GM19324 (cell line): ENCODE results near the gene ROS1.
"Not testable (repeated sequence)": the region's sequence is repeated elsewhere in the genome, so short reads cannot be mapped to it uniquely, and the experiment has no call there.

Source experiments
- ATAC-seq: cut with Tn5 transposase; IDR thresholded peaks from one replicate; pipeline ENCODE4 v1.9.1; 2021; ENCODE audit warnings: mild to moderate bottlenecking, moderate library complexity; ENCODE audit not compliant: unreplicated experiment, low FRiP score

Gene ROS1

GRCh38 chr6:117425431-117426153, at the start of gene ROS1:
TSS of gene ROS1 (minus strand) at chr6:117425942. CDS start at chr6:117425656, 286 bp downstream.
- no peak for ATAC-seq

DNA sequence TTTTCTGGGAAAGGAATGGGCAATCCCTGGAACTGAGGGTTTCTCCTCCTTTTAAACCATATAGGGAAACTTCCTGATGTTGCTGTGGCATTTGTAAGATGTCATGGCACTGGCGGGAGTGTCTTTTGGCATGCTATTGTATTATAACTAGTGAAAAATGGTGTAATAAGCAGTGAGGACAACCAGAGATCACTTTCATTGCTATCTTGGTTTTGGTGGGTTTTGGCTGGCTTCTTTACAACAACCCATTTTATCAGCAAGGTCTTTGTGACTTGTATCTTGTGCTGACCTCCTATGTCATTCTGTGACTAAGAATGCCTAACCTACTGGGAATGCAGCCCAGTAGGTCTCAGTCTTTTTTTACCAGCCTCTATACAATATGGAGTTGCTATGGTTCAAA, 47.7 kb upstream of the ROS1 start:
- ATAC-seq, result no peak

DNA sequence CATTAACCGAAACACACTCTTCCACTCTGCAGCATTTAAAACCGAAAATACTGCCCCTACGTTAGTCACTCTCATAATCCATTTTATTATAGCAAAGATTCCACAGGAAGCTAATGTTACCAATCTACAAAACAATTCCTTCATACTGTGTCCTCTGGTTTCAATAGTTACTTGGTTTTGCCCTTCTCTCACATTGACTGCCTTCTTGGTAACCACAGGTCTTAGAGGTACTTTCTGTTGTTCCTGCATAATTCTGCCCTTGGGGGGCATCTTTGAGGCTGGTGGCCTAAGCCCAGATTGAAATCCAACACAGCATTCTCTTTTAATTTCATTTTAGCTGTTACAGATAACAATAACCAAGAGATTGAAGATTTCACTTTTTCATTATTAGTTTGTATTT, 46.9 kb upstream of the ROS1 start:
- no peak for ATAC-seq

DNA sequence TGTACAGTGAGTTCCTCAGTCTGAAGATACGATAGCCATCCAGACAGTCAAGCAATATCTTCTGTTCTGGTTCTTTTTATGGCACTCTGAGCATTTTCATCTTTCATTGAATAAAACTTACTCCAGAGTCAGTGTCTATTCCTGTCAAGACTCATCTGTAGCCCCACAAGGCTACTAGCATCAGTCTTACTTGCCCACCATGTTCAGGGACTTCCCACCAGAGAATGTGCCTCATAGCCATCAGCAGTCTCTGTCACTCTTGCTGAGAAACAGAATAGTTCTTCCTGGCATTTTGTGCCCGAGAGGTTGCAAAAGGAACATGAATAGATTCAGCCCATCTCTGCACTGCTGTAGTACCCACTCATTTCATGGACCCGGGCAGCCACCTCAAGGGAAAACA, 44.0 kb upstream of the ROS1 start:
- ATAC-seq, result no peak

DNA sequence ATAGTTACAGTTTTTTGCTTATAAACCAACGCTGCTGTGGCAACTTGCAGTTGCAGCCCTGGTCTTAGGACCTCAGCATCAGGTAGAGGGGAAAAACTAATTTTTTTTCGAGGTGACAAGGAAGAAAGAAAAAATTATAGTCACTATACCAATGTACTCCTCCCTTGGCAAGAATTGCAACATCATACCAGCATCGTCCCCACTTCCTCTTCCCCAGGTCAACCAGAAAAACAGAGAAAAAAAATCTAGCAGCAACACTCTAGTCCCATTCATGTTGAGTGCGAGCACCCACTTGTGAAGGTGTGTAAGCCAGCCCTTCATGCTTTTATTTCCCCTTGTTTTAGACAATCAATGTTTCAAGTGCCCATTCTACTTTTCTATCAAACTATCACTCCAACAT, 43.6 kb upstream of the ROS1 start:
- no peak for ATAC-seq

- ATAC-seq, result not testable (repeated sequence)
Measured at GRCh38 chr6:117468527-117468926, 42.8 kb upstream of the ROS1 start.

DNA sequence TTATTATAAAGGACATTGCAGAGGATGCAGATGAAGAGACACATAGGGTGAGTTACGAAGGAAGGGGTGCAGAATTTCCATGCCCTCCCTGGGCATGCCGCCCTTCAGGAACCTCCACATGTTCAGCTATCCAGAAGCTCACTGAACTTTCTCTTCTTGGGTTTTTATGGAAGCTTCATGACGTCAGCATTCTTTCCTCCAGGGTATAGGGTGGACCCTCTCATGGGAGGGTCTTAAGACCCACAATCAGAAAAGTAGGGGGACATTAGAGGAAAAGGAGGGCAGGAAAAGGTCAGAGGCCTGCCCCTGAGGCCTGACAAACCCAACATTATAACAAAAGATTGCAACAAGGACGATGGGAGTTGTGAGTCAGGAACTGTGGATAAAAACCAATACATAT, 42.1 kb upstream of the ROS1 start:
- no peak for ATAC-seq

- ATAC-seq, result no peak
Measured at GRCh38 chr6:117465691-117466090, 39.9 kb upstream of the ROS1 start.

DNA sequence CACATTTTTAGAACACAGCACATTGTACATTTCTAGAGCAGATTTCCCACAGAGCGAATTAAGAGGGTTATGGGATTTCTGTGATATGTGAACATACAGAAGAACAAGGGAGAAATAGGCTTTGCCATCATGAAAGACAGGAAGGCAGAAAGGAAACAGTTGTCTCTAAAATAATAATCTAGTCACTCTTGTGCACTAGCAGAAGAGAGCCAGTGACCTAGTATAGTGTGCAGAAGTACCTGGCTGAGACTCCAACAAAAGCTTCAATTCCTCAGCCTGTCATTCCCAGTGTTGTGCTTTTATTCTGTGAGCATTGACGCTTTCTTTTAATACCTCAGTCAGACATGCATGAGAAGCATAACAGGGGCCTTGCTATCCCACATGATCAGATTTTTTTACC, 39.0 kb upstream of the ROS1 start:
- ATAC-seq, result no peak

- peak; percentile 65 for ATAC-seq
Measured at GRCh38 chr6:117463762-117464665, 38.3 kb upstream of the ROS1 start.

- no peak for ATAC-seq
Measured at GRCh38 chr6:117459204-117459944, 33.6 kb upstream of the ROS1 start.

GRCh38 chr6:117456998-117457397, 31.3 kb upstream of the ROS1 start:
- ATAC-seq, result no peak

- ATAC-seq, result no peak
Measured at GRCh38 chr6:117456250-117456649, 30.5 kb upstream of the ROS1 start.

GRCh38 chr6:117451671-117452070, 25.9 kb upstream of the ROS1 start:
- ATAC-seq, result no peak

DNA sequence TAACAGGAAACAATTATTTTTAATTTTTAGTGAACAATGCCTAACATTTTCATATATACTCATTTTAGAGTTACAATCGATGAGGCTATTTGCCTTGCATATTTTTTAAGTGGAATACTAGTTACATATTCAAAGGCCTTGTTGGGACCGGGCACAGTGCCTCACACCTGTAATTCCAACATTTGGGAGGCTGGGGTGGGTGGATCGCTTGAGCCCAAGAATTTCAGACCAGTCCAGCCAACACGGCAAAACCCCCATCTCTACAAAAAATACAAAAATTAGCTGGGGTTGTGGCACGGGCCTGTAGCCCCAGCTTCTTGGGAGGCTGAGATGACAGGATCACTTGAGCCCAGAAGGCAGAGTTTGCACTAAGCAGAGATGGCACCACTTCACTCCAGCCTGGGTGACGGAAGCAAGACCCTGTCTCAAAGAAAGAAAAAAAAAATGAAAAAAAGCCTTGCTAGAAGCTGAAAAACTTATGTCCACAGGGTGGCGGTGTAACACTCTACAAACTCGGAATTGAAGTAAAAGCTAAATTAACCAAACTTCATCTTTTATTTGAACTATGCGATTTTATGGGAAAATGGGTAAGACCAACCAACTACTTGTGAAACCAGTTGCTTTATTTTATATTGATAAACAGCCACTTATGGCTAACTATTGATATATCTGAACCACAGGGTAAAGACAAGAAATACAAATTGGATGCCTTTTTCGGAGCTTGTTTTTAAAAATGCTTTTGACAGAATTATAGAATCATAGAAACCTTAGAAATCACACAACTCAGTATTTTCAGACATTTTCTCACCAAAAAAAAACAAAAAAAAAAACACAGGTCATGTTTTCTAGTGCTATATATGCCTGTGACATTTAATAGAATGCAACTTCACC, 24.1 kb upstream of the ROS1 start:
- no peak for ATAC-seq

DNA sequence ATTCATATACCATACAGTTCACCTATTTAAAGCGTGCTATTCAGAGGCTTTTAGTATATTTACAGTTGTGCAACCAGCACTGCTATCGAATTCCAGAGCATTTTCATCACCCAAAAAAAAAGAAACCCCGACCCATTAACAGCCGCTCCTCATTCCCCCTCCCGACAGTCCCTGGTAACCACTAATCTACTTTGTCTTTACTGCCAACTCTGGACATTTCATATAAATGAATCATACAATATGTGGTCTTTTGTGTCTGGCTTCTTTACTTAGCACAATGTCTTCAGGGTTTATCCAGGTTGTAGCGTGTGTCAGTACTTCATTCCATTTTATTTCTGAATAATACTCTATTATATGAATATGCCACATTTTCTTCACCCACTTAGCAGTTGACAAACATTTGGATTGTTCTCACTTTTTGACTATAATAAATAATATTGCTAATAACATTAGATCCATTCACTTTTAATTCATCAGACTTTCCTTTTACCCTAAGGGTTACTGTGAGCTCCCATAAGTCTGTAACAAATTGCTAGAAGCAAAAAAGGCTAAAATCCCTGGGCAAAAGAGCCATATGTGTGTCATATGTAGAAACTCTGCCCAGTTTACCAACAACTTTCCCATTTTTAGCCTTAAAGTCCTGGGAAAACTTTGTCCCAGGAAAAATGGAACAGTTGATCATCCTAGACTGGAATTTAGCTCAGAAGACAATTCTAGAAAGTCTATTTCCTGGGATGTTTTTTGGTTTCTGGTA, 23.2 kb upstream of the ROS1 start:
- no peak for ATAC-seq

DNA sequence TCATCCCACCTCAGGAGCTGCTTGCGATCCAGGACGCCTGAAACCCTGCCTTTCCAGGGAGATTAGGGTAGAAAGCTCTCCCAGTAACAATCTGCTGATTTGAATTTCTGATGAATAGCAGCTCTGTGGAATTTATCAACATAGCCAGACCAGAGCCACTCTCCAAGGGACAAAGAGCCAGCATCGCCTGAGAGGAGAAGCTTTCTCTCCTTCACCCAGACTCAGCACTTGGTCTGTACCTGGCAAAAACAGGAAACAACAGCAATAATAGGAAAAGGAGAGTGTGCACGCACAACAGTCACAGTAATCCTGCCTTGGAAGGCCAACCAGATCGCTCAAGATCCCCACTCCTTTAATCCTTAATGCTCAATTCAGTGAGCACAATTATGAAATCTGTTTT, 22.3 kb upstream of the ROS1 start:
- no peak for ATAC-seq

- ATAC-seq, result no peak
Measured at GRCh38 chr6:117446861-117447260, 21.1 kb upstream of the ROS1 start.

GRCh38 chr6:117444600-117444999, 18.9 kb upstream of the ROS1 start:
- no peak for ATAC-seq
